GM18505 (cell line): ENCODE measurements around the gene HINFP.
"Not testable (repeated sequence)": the region's sequence is repeated elsewhere in the genome, so short reads cannot be mapped to it uniquely, and the experiment has no call there.

Experiments
- ATAC-seq: cut with Tn5 transposase; IDR thresholded peaks from one replicate; pipeline ENCODE4 v1.9.1; 2021; ENCODE audit not compliant: unreplicated experiment
- POLR2A ChIP-seq: IDR thresholded peaks from 4 replicates; pipeline ENCODE4 v1.6.1; 2011; ENCODE audit warnings: borderline replicate concordance; ENCODE audit not compliant: insufficient read depth, insufficient read length; ENCODE audit errors: extremely low read depth

Gene HINFP

DNA sequence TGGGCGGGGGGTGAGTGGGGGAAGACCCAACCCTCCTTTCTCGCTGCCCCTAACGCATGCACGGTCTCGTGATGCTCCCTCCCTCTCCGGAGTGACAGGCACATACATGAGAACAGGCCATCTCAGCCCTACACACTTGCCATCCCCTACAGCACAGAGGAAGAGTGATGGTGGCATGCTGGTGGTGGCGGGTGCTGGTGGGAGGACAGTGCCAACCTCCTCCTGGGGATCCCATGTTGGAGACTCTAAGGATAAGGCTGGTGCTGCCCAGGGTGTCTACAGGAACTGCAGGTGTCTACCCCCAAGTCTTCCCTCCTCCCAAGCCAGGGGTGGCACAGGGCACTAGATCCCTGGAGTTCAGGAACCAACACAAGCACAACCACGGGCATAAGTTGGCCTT, 40.5 kb downstream of the HINFP start:
- no peak for TF ChIP-seq POLR2A
- ATAC-seq = no peak

DNA sequence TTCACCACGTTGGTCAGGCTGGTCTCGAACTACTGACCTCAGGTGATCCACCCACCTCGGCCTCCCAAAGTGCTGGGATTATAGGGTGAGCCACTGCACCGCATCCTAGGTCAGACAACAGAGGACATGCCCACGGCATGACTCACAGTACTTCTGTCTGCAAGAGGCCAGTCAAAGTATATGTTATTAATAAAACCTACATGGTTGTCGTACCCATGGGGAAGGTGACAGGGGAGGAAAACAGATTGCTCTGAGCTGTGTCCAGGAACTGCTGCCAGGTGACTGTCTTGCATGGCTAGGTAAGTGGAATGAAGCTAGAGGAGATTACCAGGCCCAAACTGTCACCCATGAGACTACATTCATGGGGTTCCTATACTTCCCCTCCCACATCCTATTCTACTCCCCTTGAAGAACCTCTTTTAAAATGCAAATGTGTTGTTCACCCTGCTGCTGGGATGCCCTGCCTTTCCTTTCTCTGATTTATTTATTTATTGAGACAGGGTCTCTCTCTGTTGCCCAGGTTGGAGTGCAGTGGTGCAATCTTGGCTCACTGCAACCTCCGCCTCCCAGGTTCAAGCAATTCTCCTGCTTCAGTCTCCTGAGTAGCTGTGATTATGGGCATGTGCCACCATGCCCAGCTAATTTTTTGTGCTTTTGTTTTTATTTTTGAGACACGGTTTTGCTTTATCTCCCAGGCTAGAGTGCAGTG, 45.1 kb downstream of the HINFP start:
- ATAC-seq = no peak
- no peak for TF ChIP-seq POLR2A

DNA sequence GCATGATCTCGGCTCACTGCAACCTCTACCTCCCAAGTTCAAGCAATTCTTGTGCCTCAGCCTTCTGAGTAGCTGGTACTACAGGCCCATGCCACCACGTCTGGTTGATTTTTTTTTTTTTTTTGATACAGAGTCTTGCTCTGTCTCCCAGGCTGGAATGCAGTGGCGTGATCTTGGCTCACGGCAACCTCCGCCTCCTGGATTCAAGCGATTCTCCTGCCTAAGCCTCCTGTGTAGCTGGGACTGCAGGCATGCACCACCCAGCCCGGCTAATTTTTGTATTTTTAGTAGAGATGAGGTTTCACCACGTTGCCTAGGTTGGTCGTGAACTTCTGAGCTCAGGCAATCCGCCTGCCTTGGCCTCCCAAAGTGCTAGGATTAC, 45.7 kb downstream of the HINFP start:
- ATAC-seq = not testable (repeated sequence)

DNA sequence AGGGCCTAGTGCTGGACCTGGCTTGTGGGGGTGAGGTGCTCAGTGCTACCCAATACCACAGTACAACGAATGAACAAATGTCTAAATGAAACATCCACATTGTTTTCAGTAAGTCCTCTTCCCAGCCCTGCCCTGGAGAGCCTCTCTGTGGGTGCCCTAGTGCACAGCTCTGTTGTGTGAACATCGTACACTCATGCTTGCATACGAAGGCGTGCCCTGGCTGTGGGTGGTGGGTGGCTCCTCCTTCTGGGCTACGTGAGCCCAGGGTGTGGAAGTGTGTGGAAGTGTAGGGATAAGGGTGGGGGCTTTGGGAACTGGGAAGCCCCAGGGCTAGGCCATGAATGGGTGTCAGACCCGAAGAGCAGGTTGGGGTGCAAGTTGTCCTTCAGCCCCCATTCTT, 46.6 kb downstream of the HINFP start:
- no peak for TF ChIP-seq POLR2A
- no peak for ATAC-seq

DNA sequence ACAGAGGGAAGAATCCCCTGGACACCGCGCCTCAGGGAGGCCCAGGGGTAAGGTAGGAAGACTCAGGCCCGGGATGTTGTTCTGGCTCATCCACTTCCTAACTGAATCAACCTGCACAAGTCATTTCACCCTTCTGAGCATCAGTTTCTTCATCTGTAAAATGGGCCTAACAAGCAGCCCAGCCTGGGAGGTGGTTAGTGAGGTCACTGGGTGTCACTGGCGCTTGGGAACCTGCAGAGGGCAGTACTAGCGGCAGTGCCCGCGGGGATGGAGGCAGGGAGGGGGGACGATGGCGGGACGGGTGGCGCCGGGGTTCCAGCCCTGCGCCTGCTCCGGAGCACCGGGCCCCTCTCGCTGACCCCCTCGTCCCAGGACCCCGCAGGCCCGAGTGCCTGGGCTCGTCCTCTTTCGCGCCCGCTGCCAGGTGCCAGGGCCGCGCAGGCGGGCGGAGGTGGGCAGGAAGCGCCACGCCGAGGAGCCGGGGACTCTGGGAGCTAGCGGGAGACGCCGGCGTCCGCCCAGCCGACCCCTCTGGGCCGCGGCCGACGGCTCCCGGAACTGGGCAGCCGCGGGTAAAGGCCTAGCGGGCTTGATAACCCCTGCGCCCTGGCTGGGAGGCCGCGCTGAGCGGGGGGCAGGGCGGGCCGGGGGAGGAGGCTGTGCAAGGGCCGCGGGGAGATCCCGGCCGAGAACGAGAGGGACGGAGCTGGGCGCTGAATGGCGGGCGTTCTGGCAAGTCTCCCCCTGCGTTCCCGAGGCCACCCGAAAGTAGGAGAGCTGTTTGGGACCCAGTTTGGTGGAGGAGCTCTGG, 47.3 kb downstream of the HINFP start, which contains the start of gene NLRX1:
Gene NLRX1, plus strand, starts transcription at position 255 of the 811 bp plus-strand sequence. CDS start 2,679 bp downstream, outside the sequence.
- TF ChIP-seq POLR2A = peak; percentile 80
- peak; percentile 88 for ATAC-seq

DNA sequence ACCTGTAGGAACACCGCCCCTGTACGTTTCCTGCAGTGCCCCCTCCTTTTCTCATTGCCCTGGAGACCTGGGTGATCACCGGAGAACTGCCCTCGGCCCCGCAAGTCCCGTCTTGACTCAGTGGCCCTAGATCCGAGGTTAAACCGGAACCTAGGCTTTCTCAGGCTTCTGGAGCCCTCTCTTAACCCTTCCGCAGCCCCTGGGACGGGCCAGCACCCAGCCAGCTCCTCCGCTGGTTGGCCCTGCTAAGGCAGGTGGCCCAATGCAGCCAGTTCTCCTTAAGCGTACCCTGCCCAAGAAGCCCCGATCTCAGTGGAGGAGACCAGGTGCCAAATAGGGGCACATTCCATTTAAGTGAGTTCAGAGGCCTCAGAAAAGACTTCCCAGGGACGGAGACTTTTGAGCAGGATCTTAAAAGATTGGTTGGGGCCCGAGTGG, 47.9 kb downstream of the HINFP start:
- peak; percentile 10 for ATAC-seq

DNA sequence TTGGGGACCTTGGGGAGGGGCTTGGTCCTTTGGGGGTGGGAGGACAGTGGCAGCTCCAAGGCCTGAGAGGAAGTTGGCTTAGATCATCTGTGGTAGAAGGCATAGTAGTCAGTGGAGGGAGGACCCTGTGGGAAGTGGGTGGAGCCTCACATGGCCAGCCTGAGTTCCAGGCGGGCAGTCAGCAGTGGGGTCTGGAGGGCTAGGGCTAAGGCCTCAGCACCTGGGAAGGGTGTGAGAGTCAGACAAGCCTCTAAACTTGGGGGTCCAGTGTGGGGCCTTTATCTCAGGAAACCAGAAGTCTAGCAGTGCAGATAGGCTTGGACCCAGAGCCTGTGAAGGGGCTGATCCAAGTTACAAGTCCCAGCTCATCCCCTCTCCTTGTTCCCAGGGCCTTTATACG, 51.1 kb downstream of the HINFP start:
- no peak for TF ChIP-seq POLR2A
- ATAC-seq = no peak

More for the DNA sequence above, 47.9 kb downstream of the HINFP start:
- no peak for TF ChIP-seq POLR2A

DNA sequence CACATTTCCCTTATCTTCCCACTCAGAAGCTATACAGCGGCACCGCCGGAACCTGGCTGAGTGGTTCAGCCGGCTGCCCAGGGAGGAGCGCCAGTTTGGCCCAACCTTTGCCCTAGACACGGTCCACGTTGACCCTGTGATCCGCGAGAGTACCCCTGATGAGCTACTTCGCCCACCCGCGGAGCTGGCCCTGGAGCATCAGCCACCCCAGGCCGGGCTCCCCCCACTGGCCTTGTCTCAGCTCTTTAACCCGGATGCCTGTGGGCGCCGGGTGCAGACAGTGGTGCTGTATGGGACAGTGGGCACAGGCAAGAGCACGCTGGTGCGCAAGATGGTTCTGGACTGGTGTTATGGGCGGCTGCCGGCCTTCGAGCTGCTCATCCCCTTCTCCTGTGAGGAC, 52.1 kb downstream of the HINFP start:
- TF ChIP-seq POLR2A = no peak
- no peak for ATAC-seq

DNA sequence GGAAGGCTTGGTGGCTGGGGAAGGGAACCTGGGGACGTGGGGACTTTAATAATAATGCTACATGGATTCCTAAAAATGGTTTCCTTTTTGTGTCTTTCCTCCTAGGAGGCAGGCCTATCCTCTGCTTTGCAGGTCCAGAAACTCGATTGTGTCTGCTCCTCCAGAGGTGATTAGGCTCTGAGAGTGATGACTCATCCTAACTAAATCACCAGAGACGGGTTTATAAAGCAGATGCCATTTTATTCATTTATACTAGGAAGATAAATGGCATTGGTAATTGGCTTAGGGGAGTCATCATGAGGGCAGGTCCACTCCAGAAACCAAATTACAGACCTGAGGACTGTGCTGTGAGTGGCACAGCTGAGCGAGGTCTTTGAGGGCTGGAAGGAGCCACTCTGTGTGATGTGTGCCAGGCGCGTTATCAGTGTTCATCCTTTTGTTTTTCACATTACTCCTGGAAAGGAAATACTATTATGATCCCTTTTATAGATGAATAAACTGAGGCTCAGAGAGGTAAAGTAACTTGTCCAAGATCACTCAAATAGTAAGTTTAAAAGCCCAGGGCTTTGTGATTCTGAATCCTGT, 54.2 kb downstream of the HINFP start:
- no peak for TF ChIP-seq POLR2A
- ATAC-seq = no peak

DNA sequence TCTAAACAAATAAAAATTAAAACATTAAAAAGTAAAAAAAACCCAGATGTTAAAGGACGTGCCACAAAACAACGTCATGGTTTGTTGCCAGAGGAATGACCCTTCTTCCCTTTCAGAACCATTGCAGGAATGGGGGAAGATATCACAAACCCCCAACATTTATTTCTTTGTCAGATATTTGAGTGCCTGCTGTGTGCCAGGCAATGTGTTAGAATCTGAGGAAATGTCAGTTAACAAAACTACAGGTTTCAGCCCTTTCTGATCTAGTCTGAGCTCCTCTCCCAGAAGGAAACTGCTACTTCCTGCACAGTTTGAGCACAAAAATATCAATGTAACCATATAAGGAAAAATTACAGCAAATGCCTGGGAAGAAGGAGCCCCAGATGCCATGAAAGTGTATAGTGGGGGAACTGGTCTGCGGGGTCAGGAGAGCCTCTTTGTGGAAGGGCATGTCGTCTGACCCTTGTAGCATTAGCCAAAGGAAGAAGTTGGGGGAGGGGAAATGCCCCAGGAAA, 56.8 kb downstream of the HINFP start:
- TF ChIP-seq POLR2A = no peak
- ATAC-seq = no peak

DNA sequence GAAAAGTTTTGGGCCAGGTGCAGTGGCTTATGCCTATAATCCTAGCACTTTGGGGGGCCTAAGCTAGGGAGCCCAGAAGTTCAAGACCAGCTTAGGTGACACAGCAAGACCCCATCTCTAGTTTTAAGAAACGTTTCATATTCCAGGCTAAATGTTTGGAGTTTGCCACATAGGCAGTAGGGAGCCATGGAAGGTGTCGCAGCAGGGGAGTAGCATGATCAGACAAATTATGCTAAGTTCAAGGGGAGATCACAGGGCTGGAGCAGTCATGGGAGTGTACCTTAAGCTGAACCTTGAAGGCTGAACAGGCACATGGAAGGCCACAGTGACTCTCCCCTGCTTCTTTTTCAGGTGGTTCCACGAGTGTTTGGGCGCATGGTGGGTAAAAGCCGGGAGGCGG, 58.0 kb downstream of the HINFP start:
- ATAC-seq = no peak
- TF ChIP-seq POLR2A = no peak

DNA sequence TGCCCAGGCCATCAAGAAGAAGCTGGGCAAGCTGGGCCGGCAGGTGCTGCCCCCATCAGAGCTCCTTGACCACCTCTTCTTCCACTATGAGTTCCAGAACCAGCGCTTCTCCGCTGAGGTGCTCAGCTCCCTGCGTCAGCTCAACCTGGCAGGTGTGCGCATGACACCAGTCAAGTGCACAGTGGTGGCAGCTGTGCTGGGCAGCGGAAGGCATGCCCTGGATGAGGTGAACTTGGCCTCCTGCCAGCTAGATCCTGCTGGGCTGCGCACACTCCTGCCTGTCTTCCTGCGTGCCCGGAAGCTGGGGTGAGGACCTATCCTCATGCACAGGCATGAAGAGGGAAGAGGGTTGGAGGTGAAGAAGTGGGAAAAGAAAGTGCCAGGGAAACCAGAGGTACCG, 58.6 kb downstream of the HINFP start:
- ATAC-seq = no peak

DNA sequence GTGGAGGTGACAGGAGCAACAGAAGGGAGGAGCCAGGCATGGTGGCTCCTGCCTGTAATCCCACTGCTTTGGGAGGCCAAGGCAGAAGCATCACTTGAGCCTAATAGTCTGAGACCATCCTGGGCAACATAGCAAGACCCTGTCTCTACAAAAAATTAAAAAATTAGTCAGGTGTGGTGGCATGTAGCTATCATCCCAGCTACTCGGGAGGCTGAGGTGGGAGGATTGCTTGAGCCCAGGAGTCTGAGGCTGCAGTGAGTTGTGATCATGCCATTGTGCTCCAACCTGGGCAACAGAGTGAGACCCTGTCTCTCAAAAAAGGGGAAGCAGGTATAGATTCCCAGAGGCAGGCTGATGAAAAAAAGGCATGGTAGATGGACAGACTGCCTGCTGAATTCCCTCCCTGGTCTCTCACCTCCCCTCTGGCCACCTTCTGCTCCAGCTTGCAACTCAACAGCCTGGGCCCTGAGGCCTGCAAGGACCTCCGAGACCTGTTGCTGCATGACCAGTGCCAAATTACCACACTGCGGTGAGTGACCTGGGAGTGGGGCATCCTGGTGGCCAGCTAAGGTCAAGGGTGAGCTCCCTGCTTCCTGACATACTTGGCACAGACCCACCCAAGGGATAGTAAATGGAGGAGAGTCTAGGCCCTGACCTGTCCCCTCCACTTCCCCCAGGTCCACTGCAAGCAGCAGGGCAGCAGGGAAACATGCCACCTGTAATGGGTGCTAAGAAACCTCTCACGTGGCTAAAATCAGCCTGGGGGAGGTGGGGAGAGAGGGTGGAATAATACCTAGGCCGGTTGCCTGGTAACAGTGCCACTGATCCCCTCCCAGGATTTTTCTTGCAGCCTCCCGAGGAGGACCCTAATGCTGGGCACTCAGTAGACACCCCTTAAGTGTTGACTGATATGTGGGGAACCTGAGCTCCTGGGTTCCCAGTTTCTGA, 59.6 kb downstream of the HINFP start:
- no peak for TF ChIP-seq POLR2A
- ATAC-seq = no peak

More for the DNA sequence above, 58.6 kb downstream of the HINFP start:
- no peak for TF ChIP-seq POLR2A

DNA sequence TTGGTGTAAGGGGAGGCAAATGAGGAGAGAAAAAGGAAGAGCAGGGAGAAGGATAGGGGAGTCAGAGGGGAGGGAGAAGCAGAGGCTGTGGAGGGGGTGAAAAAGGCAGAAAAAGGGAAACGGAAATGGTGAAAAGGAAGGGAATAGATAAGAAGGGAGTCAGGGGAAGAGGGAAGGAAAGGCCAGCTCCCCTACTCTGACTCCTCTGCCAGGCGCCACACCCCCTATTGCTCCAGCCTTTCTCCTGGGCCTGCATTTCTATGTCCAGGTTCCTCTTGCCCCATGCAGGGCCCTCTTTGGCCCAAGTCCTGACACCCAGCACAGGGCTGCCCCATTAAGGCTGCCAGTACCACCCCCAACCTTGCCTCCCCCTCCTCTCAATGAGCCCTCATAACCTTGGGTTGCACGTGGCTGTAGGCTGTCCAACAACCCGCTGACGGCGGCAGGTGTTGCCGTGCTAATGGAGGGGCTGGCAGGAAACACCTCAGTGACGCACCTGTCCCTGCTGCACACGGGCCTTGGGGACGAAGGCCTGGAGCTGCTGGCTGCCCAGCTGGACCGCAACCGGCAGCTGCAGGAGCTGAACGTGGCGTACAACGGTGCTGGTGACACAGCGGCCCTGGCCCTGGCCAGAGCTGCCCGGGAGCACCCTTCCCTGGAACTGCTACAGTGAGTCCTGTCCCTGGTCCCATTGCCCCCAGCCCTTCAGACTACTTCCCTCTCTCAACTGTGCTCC, 60.5 kb downstream of the HINFP start:
- no peak for TF ChIP-seq POLR2A
- ATAC-seq = no peak

DNA sequence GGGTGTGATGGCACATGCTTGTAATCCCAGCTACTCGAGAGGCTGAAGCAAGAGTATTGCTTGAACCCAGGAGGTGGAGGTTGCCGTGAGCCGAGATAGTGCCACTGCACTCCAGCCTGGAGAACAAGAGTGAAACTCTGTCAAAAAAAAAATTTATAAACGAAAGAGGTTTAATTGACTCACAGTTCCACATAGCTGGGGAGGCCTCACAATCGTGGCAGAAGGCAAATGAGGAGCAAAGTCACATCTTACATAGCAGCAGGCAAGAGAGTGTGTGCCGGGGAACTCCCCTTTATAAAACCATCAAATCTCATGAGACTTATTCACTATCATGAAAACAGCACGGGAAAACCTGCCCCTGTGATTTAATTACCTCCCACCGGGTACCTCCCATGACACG, 63.0 kb downstream of the HINFP start:
- ATAC-seq = not testable (repeated sequence)
